ENCODE data around the gene GLIPR2.

GRCh38 chr9:36138901-36139300 is 2.4 kb downstream of the GLIPR2 start:
- TF ChIP-seq, protein P1, sequence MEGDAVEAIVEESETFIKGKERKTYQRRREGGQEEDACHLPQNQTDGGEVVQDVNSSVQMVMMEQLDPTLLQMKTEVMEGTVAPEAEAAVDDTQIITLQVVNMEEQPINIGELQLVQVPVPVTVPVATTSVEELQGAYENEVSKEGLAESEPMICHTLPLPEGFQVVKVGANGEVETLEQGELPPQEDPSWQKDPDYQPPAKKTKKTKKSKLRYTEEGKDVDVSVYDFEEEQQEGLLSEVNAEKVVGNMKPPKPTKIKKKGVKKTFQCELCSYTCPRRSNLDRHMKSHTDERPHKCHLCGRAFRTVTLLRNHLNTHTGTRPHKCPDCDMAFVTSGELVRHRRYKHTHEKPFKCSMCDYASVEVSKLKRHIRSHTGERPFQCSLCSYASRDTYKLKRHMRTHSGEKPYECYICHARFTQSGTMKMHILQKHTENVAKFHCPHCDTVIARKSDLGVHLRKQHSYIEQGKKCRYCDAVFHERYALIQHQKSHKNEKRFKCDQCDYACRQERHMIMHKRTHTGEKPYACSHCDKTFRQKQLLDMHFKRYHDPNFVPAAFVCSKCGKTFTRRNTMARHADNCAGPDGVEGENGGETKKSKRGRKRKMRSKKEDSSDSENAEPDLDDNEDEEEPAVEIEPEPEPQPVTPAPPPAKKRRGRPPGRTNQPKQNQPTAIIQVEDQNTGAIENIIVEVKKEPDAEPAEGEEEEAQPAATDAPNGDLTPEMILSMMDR (tag by site-specific recombination; IDR thresholded peaks at IDR 0.05): no peak
- no peak for TF ChIP-seq ZNF600 (tag by site-specific recombination; IDR thresholded peaks at IDR 0.05)
- TF ChIP-seq ZNF529 (tag by site-specific recombination; IDR thresholded peaks at IDR 0.05; ENCODE audit: insufficient replicate concordance): no peak
- no peak for TF ChIP-seq ZBTB7A (tag by site-specific recombination; IDR thresholded peaks at IDR 0.05; ENCODE audit: low read depth)
- TF ChIP-seq SP2 (tag by site-specific recombination; IDR thresholded peaks at IDR 0.05): no peak

All from HEK293 (cell line).